PC-3 (cell line): Measurements from ENCODE around the gene MAP2K5.

Source experiments
- CTCF ChIP-seq: fragments of 300-600 bp; sonication (generic); conservative IDR thresholded peaks from 2 replicates; pipeline ENCODE4 v1.5.1; 2017; ENCODE audit warnings: antibody characterized with exemption, low read depth, mild to moderate bottlenecking, low read length
- EZH2 ChIP-seq: fragments of 300-600 bp; sonication (generic); IDR thresholded peaks from one replicate; pipeline ENCODE4 v1.6.1; 2017; ENCODE audit warnings: antibody characterized with exemption, mild to moderate bottlenecking, low read length; ENCODE audit not compliant: unreplicated experiment

- TF ChIP-seq CTCF: no peak
- no peak for TF ChIP-seq EZH2
Observed at GRCh38 chr15:67607959-67608637, 65.6 kb downstream of the MAP2K5 start.
